HFF-Myc (cell line): ENCODE results near the gene AR.
"Not testable (repeated sequence)": the region's sequence is repeated elsewhere in the genome, so short reads cannot be mapped to it uniquely, and the experiment has no call there.

Experiments
- DNase-seq: peaks from one replicate; pipeline ENCODE4 v3.0.0-alpha.2; 2011; ENCODE audit warnings: low read depth; ENCODE audit errors: extremely low read depth
- H3K4me3 ChIP-seq: replicated peaks from 2 replicates; pipeline ENCODE4 v1.5.1; 2011; ENCODE audit warnings: low read depth, mild to moderate bottlenecking, control low read depth, low read length
- CTCF ChIP-seq: IDR thresholded peaks from 2 replicates; pipeline ENCODE4 v1.5.1; 2012; ENCODE audit warnings: mild to moderate bottlenecking, low read depth, low read length, control low read depth; ENCODE audit errors: missing control alignments

AR gene

GRCh38 chrX:67635424-67635823 is 91.6 kb downstream of the AR start:
- H3K4me3 ChIP-seq = no peak overlapping the region
- DNase-seq = no peak
- no peak for TF ChIP-seq CTCF

DNA sequence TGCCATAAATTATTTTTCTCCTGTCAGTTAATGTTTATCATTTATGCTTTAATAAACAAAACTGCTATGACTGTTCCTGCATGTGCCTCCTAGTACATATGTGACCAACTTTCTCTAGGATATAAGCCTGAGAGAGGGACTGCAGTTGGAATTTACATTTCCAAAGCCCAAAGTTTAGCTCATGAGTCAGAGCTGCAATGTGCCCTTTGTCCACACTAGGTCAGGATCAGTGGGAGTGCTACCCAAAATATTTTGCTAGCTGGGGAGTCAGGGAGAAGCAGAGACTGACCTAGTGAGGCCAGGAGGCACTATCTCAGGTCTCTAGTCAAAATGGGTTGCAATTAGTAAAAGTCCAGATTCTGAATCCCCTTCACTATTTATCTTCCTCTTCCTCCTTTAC is 92.7 kb downstream of the AR start:
- no peak for TF ChIP-seq CTCF
- H3K4me3 ChIP-seq = no peak overlapping the region
- DNase-seq = no peak

GRCh38 chrX:67637293-67637692 is 93.5 kb downstream of the AR start:
- DNase-seq, H3K4me3 ChIP-seq: not testable (repeated sequence)

GRCh38 chrX:67648361-67648760 is 104.5 kb downstream of the AR start:
- no peak overlapping the region for H3K4me3 ChIP-seq
- no peak for DNase-seq
- TF ChIP-seq CTCF = no peak

DNA sequence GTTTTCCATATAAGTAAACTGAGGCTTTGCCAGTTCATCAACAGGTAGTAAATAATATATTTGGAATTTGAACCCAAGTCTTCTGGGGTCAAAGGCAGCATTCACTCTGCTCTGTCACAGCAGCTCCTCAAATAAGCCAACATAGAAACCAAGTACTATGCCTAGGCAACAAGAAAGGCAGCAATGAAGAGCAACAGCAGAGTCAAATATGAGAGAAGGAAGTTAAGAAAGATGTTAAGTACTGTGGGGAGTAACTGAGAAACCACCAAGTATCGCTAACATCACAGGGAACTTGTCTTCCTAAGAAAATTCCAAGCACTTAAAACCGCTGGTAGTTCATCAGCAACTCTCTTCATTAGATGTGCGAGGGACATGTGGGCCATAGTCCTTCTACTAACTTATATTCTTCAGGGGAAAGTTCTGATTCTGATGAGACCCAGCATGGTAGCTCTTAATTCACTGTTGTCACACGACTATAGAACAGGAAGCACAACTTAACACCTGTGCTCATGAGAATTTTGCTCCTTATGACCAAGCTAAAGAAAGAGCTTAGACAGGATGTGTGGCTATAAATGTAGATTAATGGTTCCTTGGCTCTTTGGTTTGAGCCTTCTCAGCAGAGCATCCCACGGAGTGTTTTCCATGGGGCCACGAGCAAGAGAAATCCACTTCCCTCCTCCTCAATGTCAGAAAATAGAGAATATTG is 107.8 kb downstream of the AR start:
- no peak for TF ChIP-seq CTCF
- no peak for DNase-seq
- H3K4me3 ChIP-seq = no peak overlapping the region

DNA sequence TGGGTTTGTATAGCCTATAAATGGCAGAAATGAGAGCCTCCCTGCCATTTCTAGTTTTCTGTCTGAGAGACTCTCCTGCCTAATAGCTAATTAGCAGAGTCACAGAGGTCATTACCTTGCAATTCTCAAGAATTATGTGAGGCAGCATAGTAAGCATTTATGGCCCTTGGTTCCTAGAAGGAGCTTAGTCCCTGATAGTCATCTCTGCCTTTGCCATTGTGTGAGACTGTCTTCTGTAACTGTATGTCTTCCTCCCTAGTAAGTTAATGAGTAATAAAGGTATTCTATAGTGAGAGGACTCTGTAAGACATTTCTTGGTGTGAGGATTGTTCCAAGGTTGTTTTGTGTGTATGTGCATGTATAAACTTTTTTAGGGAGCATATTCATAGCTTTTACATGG is 108.7 kb downstream of the AR start:
- H3K4me3 ChIP-seq = no peak overlapping the region
- DNase-seq = no peak
- no peak for TF ChIP-seq CTCF

GRCh38 chrX:67654301-67654700 is 110.5 kb downstream of the AR start:
- no peak for TF ChIP-seq CTCF
- no peak for DNase-seq

More at GRCh38 chrX:67654301-67654700, 110.5 kb downstream of the AR start:
- no peak overlapping the region for H3K4me3 ChIP-seq
